Upper lobe of right lung (tissue), 1 donor: ENCODE results near the gene RDH13. TPM values are rescaled to one million over a fixed set of nuclear protein-coding genes. Genes with fewer than 3 reads are reported as not detected.

ENCODE experiments used
- ATAC-seq: fragments of 200-7000 bp; cut with Tn5 transposase; one replicate; pipeline ENCODE4 v1.9.1; 2020; ENCODE audit warnings: mild to moderate bottlenecking, moderate library complexity
- DNase-seq: peaks from one replicate; pipeline ENCODE4 v3.0.0-alpha.2; 2020
- H3K27ac ChIP-seq: fragments of 200-600 bp; one replicate; pipeline ENCODE4 v1.8.0; 2022
- H3K27me3 ChIP-seq: fragments of 200-600 bp; one replicate; pipeline ENCODE4 v1.8.0; 2022; ENCODE audit warnings: mild to moderate bottlenecking
- H3K36me3 ChIP-seq: fragments of 200-600 bp; one replicate; pipeline ENCODE4 v1.8.0; 2022
- H3K4me1 ChIP-seq: fragments of 200-600 bp; one replicate; pipeline ENCODE4 v1.8.0; 2022
- H3K4me3 ChIP-seq: fragments of 200-600 bp; one replicate; pipeline ENCODE4 v1.8.0; 2022; ENCODE audit warnings: mild to moderate bottlenecking
- H3K9me3 ChIP-seq: fragments of 200-600 bp; one replicate; pipeline ENCODE4 v1.8.0; 2022
- CTCF ChIP-seq: fragments of 200-600 bp; IDR thresholded peaks from one replicate; pipeline ENCODE4 v1.8.0; 2022; ENCODE audit warnings: antibody characterized with exemption
- intact Hi-C: fragments of 100-400 bp; cut with DNase I; formaldehyde crosslinking; loops from one replicate; pipeline ENCODE4 v1.11.0; 2022
- total RNA-seq: library from RNA; stranded (reverse); fragmentation: NEBNext Ultra II Directional; extraction: Animal tissue kit (Norgen Biotek cat#: 25700); gene quantifications from one replicate; pipeline ENCODE4 v1.2.1, GENCODE V29; 2021
- donor health status: DM: no; HTN: yes; CAD: no; lungs with severe emphysema.

Gene RDH13
- total RNA-seq, 1 donor from 2014 or later: 30.0 TPM

DNA sequence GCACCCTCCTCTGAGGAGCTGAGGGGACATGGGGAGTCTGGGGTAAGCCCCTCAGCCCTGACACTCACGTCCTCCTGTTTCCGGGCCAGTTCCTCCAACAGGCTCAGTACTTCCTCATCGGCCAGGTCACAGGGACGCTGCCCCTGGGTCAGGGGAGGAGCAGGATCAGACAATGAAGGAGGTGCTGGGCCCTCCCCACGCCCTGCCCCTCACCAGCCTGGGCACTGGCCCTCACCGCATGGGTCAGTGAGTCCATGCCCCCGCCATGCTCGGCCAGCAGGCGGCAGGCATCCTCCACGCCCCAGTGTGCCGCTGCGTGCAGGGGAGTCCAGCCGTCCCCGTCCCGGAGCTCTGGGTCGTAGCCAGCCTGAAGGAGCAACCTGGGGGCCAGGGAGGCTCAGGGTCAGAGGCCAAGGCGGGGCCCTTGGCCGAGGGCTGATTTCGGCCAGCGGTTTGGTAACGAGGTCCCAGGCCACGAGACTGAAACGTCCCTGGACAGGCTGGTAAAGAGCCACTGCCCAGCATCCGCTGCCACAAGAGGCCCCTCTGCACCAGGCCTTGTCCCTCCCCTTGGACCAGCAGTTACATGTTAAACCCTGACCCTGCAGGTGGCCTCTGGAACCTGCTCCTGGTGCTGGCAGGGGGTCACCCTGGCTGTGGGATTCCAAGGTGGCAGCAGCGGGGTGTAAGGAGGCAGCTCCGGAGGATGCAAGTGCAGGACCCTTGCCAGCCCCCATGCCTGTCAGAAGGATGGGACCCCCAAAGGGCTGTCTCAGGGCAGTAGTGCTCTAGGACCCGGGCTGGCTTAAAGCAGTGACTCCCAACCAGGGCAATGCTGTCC, 36.0 kb upstream of the RDH13 start:
- Histone ChIP-seq H3K4me1 (peaks cover 5% of the 10 kb centered on the region), H3K4me3 (no peak overlapping the region), H3K27ac (no peak overlapping the region), H3K9me3 (no peaks in the 10 kb centered on the region), H3K36me3 (peaks cover 48% of the 10 kb centered on the region), H3K27me3 (no peaks in the 10 kb centered on the region)
- ATAC-seq (peak; percentile 69), DNase-seq (no peak)
- intact Hi-C loops: no loop called here
- no peak for TF ChIP-seq CTCF

DNA sequence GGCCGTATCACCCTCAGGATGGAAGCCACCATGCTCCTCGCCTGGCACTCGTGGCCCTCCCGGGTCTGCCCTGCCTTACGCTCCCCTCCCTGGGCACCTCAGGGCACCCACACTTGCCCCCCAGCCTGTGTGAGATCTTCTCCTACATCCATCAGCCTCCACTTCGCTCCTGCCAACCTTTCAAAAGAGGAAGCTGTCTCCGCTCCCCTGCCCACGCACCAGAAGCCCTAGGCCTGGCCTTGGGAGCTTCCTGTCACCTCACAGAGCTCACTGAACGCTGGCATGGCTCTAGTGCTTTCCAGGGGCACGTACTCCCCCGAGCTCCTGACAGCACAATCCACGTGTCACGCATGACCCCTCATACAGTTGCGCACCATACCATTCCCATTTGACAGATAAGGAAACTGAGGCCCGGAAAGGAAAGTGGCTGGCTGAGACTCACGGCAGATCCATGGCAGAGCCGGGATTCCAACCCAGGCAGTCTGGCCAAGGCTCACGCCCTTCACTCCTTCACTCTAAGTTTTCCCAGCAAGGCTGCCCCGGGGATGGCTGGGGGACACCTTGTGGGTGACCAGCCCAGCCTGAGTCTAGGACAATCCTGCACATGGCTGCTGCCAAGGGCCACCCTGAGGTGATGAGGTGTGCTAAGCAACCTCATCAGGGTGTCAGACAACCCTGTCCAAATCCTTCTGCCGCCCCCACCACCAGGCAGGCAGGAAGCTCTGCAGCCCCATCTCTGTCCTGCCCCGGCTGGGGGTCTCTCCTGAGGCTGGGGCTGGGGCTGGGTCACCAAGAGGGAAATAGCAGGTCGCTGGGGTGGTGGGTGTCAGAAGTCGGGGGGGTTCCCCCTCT, 35.1 kb upstream of the RDH13 start:
- Histone ChIP-seq H3K27ac (no peak overlapping the region), H3K9me3 (no peaks in the 10 kb centered on the region), H3K4me1 (peaks cover 5% of the 10 kb centered on the region), H3K36me3 (peaks cover 43% of the 10 kb centered on the region), H3K4me3 (no peak overlapping the region), H3K27me3 (no peaks in the 10 kb centered on the region)
- peak; percentile 82 for ATAC-seq
- TF ChIP-seq CTCF: no peak
- DNase-seq: peak; percentile 80
- intact Hi-C loops: no loop called here

DNA sequence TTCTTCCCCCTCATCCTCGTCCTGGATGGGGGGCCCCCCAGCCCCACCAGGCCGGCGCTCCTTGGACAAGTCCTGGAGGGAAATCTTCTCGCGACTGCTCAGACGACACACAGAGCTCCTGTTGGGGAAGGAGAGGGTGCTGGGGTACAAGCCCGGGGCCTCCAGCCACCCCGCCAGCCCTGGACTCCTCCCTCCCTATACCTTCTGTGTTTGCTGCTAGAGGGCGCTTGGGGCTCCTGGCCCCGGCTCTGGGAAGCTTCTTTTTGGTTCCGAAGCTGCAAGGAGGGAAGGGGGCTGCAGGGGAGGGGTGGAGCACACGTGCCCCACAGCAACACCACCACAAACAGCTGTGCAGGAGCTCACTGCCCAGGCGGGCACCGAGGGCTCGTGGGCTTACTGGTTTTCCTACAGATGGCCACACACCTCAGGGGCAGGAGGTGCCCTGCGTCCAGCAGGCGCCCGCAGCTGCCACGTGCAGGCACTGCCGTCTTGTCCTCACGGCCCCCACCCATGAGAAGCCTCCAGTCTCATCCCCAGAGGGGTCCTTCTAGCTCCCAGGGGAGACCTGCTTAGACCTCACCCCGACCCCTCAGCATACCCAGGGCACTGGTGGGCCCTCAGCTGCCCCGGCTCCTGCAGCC, 33.2 kb upstream of the RDH13 start:
- Histone ChIP-seq H3K4me1 (peaks cover 5% of the 10 kb centered on the region), H3K9me3 (no peaks in the 10 kb centered on the region), H3K4me3 (no peak overlapping the region), H3K27me3 (no peaks in the 10 kb centered on the region), H3K36me3 (peaks cover 41% of the 10 kb centered on the region), H3K27ac (no peak overlapping the region)
- ATAC-seq (no peak), DNase-seq (no peak)
- no peak for TF ChIP-seq CTCF
- intact Hi-C loops: no loop called here

DNA sequence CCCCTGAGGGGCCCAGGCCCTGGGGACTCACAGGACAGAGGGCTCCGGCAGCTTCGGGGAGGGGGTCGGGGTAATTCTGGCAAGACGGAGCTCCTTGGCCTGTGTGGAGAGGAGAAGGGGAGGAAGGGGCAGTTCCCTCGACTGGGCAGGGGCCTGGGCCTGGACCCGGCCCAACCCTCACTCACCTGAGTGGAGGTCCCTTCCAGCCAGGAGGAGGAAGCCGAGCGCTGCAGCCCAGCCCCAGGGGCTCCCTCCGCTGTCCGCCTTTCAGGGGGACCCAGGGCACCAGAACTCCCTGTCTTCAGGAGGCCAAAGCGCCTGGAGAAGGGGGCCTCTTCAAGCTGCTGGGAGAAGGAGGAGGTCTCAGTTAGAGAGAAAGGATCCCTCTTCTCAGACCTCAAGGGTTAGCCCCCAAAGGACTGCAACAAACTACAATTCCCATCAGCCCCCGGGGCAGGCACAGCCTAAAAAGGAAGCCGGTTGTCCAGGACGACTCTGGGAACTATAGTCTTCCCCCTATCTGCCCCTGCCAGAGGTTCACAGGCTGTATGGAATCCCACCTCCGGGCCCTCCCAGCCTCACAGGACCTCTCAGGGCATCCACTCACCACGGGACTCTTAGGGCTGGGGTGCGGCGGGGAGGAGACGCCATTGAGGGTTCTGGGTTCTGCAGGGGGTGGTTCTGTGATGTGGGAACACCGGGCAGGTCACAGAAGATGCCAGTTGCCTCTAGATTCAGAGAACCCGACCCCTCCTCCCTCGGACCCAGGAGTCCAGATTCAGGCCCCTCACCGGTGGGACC, 32.5 kb upstream of the RDH13 start:
- Histone ChIP-seq H3K4me3 (no peak overlapping the region), H3K27me3 (no peaks in the 10 kb centered on the region), H3K36me3 (peaks cover 41% of the 10 kb centered on the region), H3K27ac (no peak overlapping the region), H3K4me1 (peaks cover 5% of the 10 kb centered on the region), H3K9me3 (no peaks in the 10 kb centered on the region)
- intact Hi-C loops: no loop called here
- no peak for ATAC-seq
- no peak for TF ChIP-seq CTCF
- no peak for DNase-seq
